ENCODE measurements around the gene COL5A2.
A peak's percentile ranks its signal among the peaks of the same experiment; 100 is the strongest.

The COL5A2 gene

GRCh38 chr2:189045836-189046235 lies 133.7 kb downstream of the COL5A2 start:
- peak; percentile 31 for FAIRE-seq

- no peak for FAIRE-seq
These were observed 142.0 kb downstream of the COL5A2 start for GRCh38 chr2:189037518-189037917.

GRCh38 chr2:189024901-189025618 lies 154.5 kb downstream of the COL5A2 start:
- FAIRE-seq, result peak; percentile 21

- FAIRE-seq, result no peak
These were observed 157.1 kb downstream of the COL5A2 start for GRCh38 chr2:189022492-189022891.

GRCh38 chr2:189022053-189022481 lies 157.5 kb downstream of the COL5A2 start:
- no peak for FAIRE-seq

- no peak for FAIRE-seq
These were observed 159.4 kb downstream of the COL5A2 start for GRCh38 chr2:189020179-189020578.

GRCh38 chr2:189018631-189019030 lies 160.9 kb downstream of the COL5A2 start:
- FAIRE-seq, result no peak

GRCh38 chr2:189016311-189016861 lies 163.2 kb downstream of the COL5A2 start:
- FAIRE-seq, result no peak

- FAIRE-seq, result no peak
These were observed 164.2 kb downstream of the COL5A2 start for GRCh38 chr2:189015359-189015758.

GRCh38 chr2:189014449-189015138 lies 165.0 kb downstream of the COL5A2 start:
- peak; percentile 59 for FAIRE-seq

GRCh38 chr2:189013671-189014448 lies 165.7 kb downstream of the COL5A2 start:
- FAIRE-seq, result no peak

GRCh38 chr2:189013031-189013430 lies 166.5 kb downstream of the COL5A2 start:
- no peak for FAIRE-seq

GRCh38 chr2:189012351-189012750 lies 167.2 kb downstream of the COL5A2 start:
- FAIRE-seq, result no peak

- no peak for FAIRE-seq
These were observed 169.0 kb downstream of the COL5A2 start for GRCh38 chr2:189010536-189010935.

GRCh38 chr2:189008555-189009262 lies 170.9 kb downstream of the COL5A2 start:
- no peak for FAIRE-seq

- no peak for FAIRE-seq
These were observed 177.5 kb downstream of the COL5A2 start for GRCh38 chr2:189002079-189002478.

GRCh38 chr2:189000221-189000620 lies 179.3 kb downstream of the COL5A2 start:
- FAIRE-seq, result no peak

- FAIRE-seq, result no peak
These were observed 182.3 kb downstream of the COL5A2 start for GRCh38 chr2:188997263-188997662.

GRCh38 chr2:188993247-188993646 lies 186.3 kb downstream of the COL5A2 start:
- no peak for FAIRE-seq

- FAIRE-seq, result no peak
These were observed 192.7 kb downstream of the COL5A2 start for GRCh38 chr2:188986839-188987238.

- no peak for FAIRE-seq
These were observed 194.9 kb downstream of the COL5A2 start for GRCh38 chr2:188984680-188985079.

- peak; percentile 94 for FAIRE-seq
These were observed 195.5 kb downstream of the COL5A2 start for GRCh38 chr2:188984065-188984491.

Measured in G401.6 (cell line).